HEK293 (cell line): ENCODE measurements around the gene CASZ1.

ENCODE experiments used
- CTCF ChIA-PET: fragments of 350-600 bp; formaldehyde crosslinking; extraction: SDS; loops from one replicate; lab custom pipeline; 2021; ENCODE audit warnings: antibody characterized with exemption; lab: Yijun Ruan, JAX
- POLR2A ChIA-PET: fragments of 300-600 bp; formaldehyde crosslinking; extraction: SDS; loops from one replicate; lab custom pipeline; 2020; ENCODE audit warnings: antibody characterized with exemption, inconsistent platforms; lab: Yijun Ruan, JAX
- H3K27ac ChIP-seq: fragments of 200-500 bp; sonication (Bioruptor generic); 2 replicates; pipeline ENCODE4 v1.5.1; 2014; ENCODE audit warnings: low read depth, low read length, control low read depth, inconsistent platforms; ENCODE audit errors: extremely low read depth
- H3K36me3 ChIP-seq, 2 experiments: fragments of 200-500 bp in 1 of 2; sonication (Bioruptor generic) in 1 of 2; 1 replicate in 1 of 2; 2 replicates in 1 of 2; pipeline ENCODE4 v1.5.1; 2014 to 2017; ENCODE audit warnings: inconsistent platforms in 2 of 2, low read length in 2 of 2; ENCODE audit not compliant: control insufficient read depth in 2 of 2, insufficient read depth in 1 of 2
- H3K4me1 ChIP-seq: fragments of 200-500 bp; sonication (Bioruptor generic); 2 replicates; pipeline ENCODE4 v1.5.1; 2014; ENCODE audit warnings: mild to moderate bottlenecking, low read length, inconsistent platforms; ENCODE audit not compliant: control insufficient read depth, insufficient read depth
- H3K4me3 ChIP-seq: 2 replicates; pipeline ENCODE4 v1.5.1; 2011; ENCODE audit warnings: low read depth, mild to moderate bottlenecking, control low read depth, low read length, moderate library complexity
- H3K9me3 ChIP-seq: fragments of 200-500 bp; sonication (Bioruptor generic); 2 replicates; pipeline ENCODE4 v1.5.1; 2014; ENCODE audit warnings: low read depth, low read length, inconsistent platforms; ENCODE audit not compliant: control insufficient read depth, insufficient read depth
- EGR2 ChIP-seq: fragments of 450-650 bp; formaldehyde crosslinking; IDR thresholded peaks from 2 replicates; pipeline ENCODE4 v1.5.1; 2016; ENCODE audit warnings: low read depth, missing biosample characterization, missing genetic modification characterization
- GLIS2 ChIP-seq: fragments of 450-650 bp; formaldehyde crosslinking; IDR thresholded peaks from 2 replicates; pipeline ENCODE4 v1.5.1; 2016; ENCODE audit warnings: missing biosample characterization, missing genetic modification characterization
- PATZ1 ChIP-seq: fragments of 450-650 bp; formaldehyde crosslinking; IDR thresholded peaks from 2 replicates; pipeline ENCODE4 v1.5.1; 2016; ENCODE audit warnings: missing biosample characterization, missing genetic modification characterization
- PBX3 ChIP-seq: sonication (generic); formaldehyde crosslinking; IDR thresholded peaks from 2 replicates; pipeline ENCODE4 v1.8.1; 2022; ENCODE audit warnings: mild to moderate bottlenecking, moderate library complexity, missing genetic modification reagents
- REPIN1 ChIP-seq: fragments of 450-650 bp; formaldehyde crosslinking; IDR thresholded peaks from 2 replicates; pipeline ENCODE4 v1.5.1; 2017; ENCODE audit warnings: missing biosample characterization, missing genetic modification characterization, low read depth
- REST ChIP-seq: fragments of 450-650 bp; formaldehyde crosslinking; IDR thresholded peaks from 2 replicates; pipeline ENCODE4 v1.5.1; 2016; ENCODE audit warnings: missing biosample characterization, missing genetic modification characterization
- ZBTB48 ChIP-seq: fragments of 450-650 bp; formaldehyde crosslinking; IDR thresholded peaks from 2 replicates; pipeline ENCODE4 v1.5.1; 2016; ENCODE audit warnings: missing biosample characterization, missing genetic modification characterization
- ZFHX2 ChIP-seq: fragments of 450-650 bp; formaldehyde crosslinking; conservative IDR thresholded peaks from 2 replicates; pipeline ENCODE4 v1.5.1; 2016; ENCODE audit warnings: missing biosample characterization, missing genetic modification characterization
- ZNF140 ChIP-seq: fragments of 450-650 bp; formaldehyde crosslinking; IDR thresholded peaks from 2 replicates; pipeline ENCODE4 v1.5.1; 2016; ENCODE audit warnings: missing biosample characterization, missing genetic modification characterization
- ZNF148 ChIP-seq: fragments of 450-650 bp; formaldehyde crosslinking; IDR thresholded peaks from 2 replicates; pipeline ENCODE4 v1.5.0; 2017; ENCODE audit warnings: missing biosample characterization, missing genetic modification characterization, borderline replicate concordance
- ZNF169 ChIP-seq: fragments of 450-650 bp; formaldehyde crosslinking; IDR thresholded peaks from 2 replicates; pipeline ENCODE4 v1.5.1; 2016; ENCODE audit warnings: missing biosample characterization, missing genetic modification characterization
- ZNF18 ChIP-seq: fragments of 450-650 bp; formaldehyde crosslinking; IDR thresholded peaks from 2 replicates; pipeline ENCODE4 v1.5.1; 2016; ENCODE audit warnings: missing biosample characterization, missing genetic modification characterization
- ZNF37A ChIP-seq: fragments of 450-650 bp; IDR thresholded peaks from 2 replicates; pipeline ENCODE4 v1.5.1; 2018; ENCODE audit warnings: missing biosample characterization, missing genetic modification characterization
- ZNF501 ChIP-seq: fragments of 450-650 bp; formaldehyde crosslinking; IDR thresholded peaks from 2 replicates; pipeline ENCODE4 v1.5.1; 2016; ENCODE audit warnings: missing biosample characterization, missing genetic modification characterization
- ZNF513 ChIP-seq: fragments of 450-650 bp; IDR thresholded peaks from 2 replicates; pipeline ENCODE4 v1.5.1; 2018; ENCODE audit warnings: missing biosample characterization, missing genetic modification characterization
- ZNF521 ChIP-seq: fragments of 450-650 bp; formaldehyde crosslinking; IDR thresholded peaks from 2 replicates; pipeline ENCODE4 v1.5.1; 2017; ENCODE audit warnings: missing biosample characterization, mild to moderate bottlenecking, missing genetic modification characterization
- ZNF548 ChIP-seq: fragments of 450-650 bp; formaldehyde crosslinking; IDR thresholded peaks from 2 replicates; pipeline ENCODE4 v1.5.1; 2016; ENCODE audit warnings: missing biosample characterization, missing genetic modification characterization
- ZNF580 ChIP-seq: fragments of 450-650 bp; formaldehyde crosslinking; IDR thresholded peaks from 2 replicates; pipeline ENCODE4 v1.5.1; 2016; ENCODE audit warnings: missing biosample characterization, missing genetic modification characterization
- ZNF624 ChIP-seq: fragments of 450-650 bp; formaldehyde crosslinking; IDR thresholded peaks from 2 replicates; pipeline ENCODE4 v1.5.1; 2017; ENCODE audit warnings: missing biosample characterization, missing genetic modification characterization
- ZSCAN5A ChIP-seq: fragments of 450-650 bp; formaldehyde crosslinking; IDR thresholded peaks from 2 replicates; pipeline ENCODE4 v1.5.1; 2016; ENCODE audit warnings: missing biosample characterization, missing genetic modification characterization

The CASZ1 gene

GRCh38 chr1:10824821-10825540 is 28.5 kb upstream of the CASZ1 start:
- CTCF ChIA-PET = interaction anchor here (0.6 kb wide), 1 partner anchor 16 kb away, joined by 3 read pairs; no protein-coding TSS in a partner anchor
- Histone ChIP-seq H3K36me3 (no peaks in the 10 kb centered on the region), H3K27ac (no peak overlapping the region), H3K9me3 (no peaks in the 10 kb centered on the region), H3K4me1 (0 out of 2 replicates have a peak, but pooled peaks cover 2% of the 10 kb centered on the region), H3K4me3 (no peak overlapping the region)
- POLR2A ChIA-PET = no interaction called here
- TF ChIP-seq ZNF37A (tag by site-specific recombination) (no peak), ZNF624 (tag by site-specific recombination) (no peak), EGR2 (tag by site-specific recombination) (peak; percentile 98), ZNF18 (no peak), ZNF513 (tag by site-specific recombination) (no peak), ZFHX2 (peak; percentile 99), ZBTB48 (no peak), REST (no peak), GLIS2 (tag by site-specific recombination) (peak; percentile 57), ZSCAN5A (tag by site-specific recombination) (no peak), ZNF501 (no peak), ZNF140 (no peak), ZNF548 (tag by site-specific recombination) (no peak), PATZ1 (tag by site-specific recombination) (0 out of 2 replicates have a peak, but pooled peaks have one; percentile 13), ZNF521 (tag by site-specific recombination) (no peak), ZNF169 (no peak), ZNF580 (tag by site-specific recombination) (0 out of 2 replicates have a peak, but pooled peaks have one; percentile 24), ZNF148 (no peak), PBX3 (CRISPR knock-in tag) (no peak), REPIN1 (tag by site-specific recombination) (no peak)
